Measurements from ENCODE around the gene ALG6.
"Not testable (repeated sequence)": the region's sequence is repeated elsewhere in the genome, so short reads cannot be mapped to it uniquely, and the experiment has no call there.

ALG6 gene

GRCh38 chr1:63418101-63418500 is 50.7 kb downstream of the ALG6 start:
- DNase-seq: no peak

- not testable (repeated sequence) for DNase-seq
These were observed 53.3 kb downstream of the ALG6 start for GRCh38 chr1:63420746-63421145.

GRCh38 chr1:63423649-63424048 is 56.2 kb downstream of the ALG6 start:
- DNase-seq: no peak

DNA sequence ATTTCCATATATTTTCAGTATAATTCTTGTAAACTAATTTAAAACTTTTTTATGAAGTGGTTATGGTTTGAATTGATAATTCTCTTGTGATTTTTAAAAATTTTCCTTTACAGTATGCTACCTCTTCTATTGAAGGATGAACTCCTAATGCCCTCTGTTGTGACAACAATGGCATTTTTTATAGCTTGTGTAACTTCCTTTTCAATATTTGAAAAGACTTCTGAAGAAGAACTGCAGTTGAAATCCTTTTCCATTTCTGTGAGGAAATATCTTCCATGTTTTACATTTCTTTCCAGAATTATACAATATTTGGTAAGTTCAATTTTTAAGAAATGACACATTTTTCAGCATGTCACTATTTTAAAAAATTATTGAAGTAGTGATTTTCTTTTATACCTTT is 61.4 kb downstream of the ALG6 start:
- DNase-seq: no peak

DNA sequence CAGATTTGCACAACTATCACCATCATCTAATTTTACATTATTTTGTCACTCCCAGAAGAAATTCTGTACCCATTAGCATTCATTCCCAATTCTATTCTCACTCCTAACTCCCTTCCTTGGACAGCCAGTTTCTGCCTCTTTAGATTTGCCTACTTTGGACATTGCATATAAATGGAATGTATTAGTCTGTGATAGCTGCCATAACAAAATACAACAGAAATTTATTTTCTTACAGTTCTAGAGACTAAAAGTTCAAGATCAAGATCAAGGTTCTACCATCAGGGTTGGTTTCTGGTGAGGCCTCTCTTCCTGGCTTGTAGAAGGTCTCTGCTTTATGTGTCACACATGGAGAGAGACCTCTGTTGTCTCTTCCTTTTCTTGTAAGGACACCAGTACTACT is 61.9 kb downstream of the ALG6 start:
- DNase-seq: no peak

- DNase-seq: peak; percentile 8
These were observed 67.7 kb downstream of the ALG6 start for GRCh38 chr1:63435161-63435560.

DNA sequence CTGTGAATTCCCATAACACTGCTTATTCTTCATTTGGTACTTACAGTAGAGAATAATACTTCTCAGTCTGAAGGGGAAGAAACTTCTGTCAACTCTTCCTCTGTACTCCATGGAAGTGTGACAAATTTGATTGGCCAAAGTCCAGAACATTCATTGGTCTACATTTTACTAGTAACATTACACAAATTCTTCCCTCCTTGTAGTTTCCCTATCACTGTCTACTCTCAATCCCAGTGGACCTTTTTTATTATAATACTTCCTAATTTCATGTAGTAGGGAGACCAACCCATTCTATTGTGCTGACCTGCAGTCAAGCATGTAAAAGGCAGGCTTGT is 74.7 kb downstream of the ALG6 start:
- DNase-seq: peak; percentile 32

GRCh38 chr1:63448731-63449246 is 81.4 kb downstream of the ALG6 start:
- peak; percentile 48 for DNase-seq

GRCh38 chr1:63450416-63450815 is 83.0 kb downstream of the ALG6 start:
- DNase-seq: no peak

- no peak for DNase-seq
These were observed 85.8 kb downstream of the ALG6 start for GRCh38 chr1:63453232-63453631.

- DNase-seq: peak; percentile 19
These were observed 86.8 kb downstream of the ALG6 start for GRCh38 chr1:63454269-63454668.

- no peak for DNase-seq
These were observed 91.3 kb downstream of the ALG6 start for GRCh38 chr1:63458750-63459149.

DNA sequence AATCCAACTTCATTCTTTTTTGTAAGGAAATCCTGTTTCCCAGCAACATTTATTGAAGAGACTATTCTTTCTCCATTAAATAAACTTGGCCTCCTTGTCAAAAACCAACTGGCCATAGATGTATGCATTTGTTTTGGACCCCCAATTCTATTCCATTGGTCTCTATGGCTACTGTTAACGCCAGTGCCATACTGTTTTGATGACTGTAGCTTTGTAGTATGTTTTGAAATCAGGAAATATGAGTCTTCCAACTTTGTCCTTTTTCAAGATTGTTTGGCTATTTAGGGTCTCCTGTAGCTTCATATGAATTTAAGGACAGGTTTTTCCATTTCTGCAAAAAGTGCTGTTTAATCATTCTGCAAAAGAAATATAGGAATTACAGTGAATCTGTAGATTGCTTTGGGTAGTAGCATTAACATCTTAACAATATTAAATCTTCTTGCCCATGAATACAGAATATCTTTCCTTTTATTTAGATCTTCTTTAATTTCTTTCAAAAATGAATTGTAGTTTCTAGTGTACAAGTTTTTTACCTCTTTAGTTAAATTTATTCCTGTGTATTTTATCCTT is 94.3 kb downstream of the ALG6 start:
- no peak for DNase-seq

- no peak for DNase-seq
These were observed 95.8 kb downstream of the ALG6 start for GRCh38 chr1:63463248-63463647.

DNA sequence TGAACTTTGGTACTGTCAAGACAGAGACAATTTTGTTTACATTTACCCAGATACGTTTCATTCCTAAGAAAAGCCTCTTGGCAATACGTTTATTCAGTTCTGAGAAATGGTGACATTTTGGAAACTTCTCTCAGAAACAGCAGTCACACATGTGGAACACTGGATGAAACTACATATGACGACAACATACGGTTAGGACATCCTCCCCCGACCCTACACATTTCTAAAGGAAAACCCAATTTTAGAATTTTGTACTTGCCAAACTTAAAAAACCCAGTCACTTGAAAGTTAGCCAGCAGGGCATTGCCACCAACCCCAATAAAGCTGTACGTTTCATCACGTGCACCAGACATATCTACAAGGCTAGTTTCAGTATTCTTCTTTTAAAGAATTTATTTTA is 98.8 kb downstream of the ALG6 start:
- DNase-seq: no peak

DNA sequence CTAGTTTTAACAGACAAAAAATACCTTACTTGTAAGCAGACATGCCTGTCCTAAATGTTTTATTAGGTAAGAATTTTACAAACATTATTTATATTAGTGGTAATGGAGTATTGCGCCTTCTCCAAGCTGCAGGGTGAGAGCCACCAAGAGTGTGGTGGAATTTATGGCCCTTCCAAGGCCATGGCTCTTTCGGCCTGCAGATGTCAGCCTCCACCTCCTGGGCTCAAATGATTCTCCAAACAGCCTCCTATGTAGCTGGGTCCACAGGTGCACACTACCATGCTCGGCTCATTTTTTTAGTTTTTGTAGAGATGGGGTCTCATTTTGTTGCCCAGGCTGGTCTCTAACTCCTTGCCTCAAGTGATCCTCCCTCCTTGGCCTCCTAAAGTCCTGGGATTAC is 99.3 kb downstream of the ALG6 start:
- DNase-seq: no peak

DNA sequence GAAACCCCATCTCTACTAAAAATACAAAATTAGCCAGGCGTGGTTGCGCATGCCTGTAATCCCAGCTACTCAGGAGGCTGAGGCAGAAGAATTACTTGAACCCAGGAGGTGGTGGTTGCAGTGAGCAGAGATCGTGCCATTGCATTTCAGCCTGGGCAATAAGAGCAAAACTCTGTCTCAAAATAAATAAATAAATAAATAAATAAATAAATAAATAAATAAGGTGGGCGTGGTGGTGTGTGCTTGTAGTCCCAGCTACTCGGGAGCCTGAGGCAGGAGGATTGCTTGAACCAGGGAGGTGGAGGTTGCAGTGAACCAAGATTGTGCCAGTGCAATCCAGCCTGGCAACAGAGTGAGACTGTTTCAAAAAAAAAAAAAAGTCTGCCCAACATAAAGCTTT is 101.3 kb downstream of the ALG6 start:
- DNase-seq: not testable (repeated sequence)

GRCh38 chr1:63475761-63476160 is 108.3 kb downstream of the ALG6 start:
- DNase-seq: peak; percentile 5

DNA sequence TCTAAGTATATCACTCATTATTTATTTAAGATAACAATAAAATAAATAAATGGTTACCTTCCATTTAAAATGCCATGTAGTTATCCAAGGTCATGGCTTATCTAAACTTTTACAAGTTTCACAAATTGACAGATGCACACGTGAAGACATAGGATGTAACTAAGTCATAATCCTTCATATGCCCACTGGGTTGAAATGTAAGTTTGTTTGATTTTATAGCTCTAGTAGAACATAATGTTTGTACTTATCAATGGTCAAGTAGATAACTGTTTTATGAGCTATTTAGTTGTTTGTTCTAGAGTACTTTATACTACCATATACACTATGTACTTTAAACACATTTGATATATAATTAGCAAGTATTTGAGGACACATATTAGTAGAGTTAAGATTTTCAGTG is 112.6 kb downstream of the ALG6 start:
- DNase-seq: no peak

DNA sequence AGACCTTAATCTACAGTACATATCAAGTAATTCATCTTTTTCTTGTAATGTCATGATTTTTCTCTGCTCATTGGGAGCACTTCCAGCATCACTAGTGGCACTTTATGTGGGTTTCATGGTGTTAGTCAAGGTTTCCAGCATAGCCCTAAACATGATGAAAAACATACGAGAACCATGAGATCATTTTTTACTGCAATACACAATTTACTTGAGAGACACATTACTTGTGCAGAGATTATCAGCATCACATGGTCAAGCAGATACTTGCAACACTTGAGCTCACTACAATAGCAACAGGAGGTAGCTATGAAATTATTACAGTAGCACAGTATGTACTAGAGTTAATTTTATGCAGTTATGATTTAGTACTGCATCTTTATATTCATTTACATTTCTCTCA is 119.2 kb downstream of the ALG6 start:
- DNase-seq: no peak

DNA sequence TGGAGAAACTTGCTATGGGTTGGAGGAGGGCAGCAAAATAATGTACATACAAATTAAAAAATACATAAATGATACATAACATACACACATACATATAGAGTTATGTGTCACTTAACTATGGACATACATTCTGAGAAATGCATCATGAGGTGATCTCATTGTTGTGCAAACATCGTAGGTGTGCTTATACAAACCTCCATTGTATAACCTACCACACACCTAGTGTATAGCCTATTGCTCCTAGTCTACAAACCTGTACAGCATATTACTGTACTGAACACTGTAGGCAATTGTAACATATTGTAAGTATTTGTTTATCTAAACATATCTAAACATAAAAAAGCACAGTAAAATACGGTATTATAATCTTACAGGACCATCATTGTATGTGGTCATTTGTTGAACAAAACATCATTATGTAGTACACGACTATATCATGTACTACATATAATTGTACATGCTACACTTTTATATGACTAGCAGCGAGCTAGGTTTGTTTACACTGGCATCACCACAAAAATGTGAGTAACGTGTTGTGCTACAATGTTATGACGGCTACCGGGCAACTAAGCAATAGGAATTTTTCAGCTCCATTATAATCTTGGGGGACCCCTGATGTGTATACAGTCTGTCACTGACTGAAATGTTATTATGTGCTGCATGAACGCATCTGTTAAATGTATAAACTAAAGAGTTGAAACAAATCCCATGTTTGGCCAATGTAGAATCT is 120.1 kb downstream of the ALG6 start:
- peak; percentile 1 for DNase-seq

Data from fibroblast of upper back skin (primary cell).